Germinal center (tissue), 1 donor: ENCODE data around the gene LACTBL1.
A peak's percentile ranks its signal among the peaks of the same experiment; 100 is the strongest.

Experiments used
- DNase-seq: peaks from one replicate; pipeline ENCODE4 v3.0.0; 2012; ENCODE audit warnings: mixed read lengths, low spot score

Gene LACTBL1

GRCh38 chr1:22944346-22945055 lies 28.2 kb downstream of the LACTBL1 start:
- no peak for DNase-seq

DNA sequence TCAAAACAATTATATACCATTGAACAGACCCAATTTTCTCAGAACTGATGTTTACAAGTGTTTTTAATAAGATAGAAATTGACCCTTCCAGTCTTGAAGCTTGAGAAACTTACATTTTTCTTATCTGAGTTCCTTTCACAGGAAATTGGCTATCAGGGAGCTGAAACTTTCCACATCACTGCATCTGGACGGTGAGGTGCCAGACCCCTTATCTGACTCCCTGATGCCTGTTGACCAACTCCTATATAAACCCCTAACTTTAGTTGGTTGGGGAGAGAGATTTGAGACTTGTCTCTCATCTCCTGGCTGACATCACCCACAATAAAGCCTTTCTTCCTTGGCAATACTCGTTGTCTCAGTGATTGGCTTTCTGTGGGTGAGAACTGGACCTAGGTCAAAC lies 31.4 kb downstream of the LACTBL1 start:
- no peak for DNase-seq

GRCh38 chr1:22936681-22937080 lies 36.0 kb downstream of the LACTBL1 start:
- DNase-seq: no peak

DNA sequence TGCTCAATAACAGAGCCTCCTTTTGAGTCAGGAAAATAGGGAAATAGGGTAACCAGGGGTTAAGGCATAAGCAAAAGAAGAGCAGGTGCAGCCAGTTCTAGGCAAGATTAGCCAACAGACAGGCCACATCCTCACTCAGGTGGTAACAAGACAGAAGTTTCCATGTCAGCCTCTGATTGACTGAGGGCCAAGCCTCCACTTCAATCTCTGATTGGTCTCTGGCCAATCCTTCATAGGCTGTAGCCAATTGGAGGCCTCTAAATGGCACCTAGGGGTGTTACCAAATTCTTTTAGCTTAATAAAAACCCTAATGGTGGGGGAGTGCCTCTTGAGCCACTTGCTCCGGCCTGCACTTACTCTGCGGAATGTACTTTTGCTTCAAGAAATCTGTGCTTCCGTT lies 37.2 kb downstream of the LACTBL1 start:
- no peak for DNase-seq

GRCh38 chr1:22932803-22933470 lies 39.7 kb downstream of the LACTBL1 start:
- DNase-seq: peak; percentile 1

DNA sequence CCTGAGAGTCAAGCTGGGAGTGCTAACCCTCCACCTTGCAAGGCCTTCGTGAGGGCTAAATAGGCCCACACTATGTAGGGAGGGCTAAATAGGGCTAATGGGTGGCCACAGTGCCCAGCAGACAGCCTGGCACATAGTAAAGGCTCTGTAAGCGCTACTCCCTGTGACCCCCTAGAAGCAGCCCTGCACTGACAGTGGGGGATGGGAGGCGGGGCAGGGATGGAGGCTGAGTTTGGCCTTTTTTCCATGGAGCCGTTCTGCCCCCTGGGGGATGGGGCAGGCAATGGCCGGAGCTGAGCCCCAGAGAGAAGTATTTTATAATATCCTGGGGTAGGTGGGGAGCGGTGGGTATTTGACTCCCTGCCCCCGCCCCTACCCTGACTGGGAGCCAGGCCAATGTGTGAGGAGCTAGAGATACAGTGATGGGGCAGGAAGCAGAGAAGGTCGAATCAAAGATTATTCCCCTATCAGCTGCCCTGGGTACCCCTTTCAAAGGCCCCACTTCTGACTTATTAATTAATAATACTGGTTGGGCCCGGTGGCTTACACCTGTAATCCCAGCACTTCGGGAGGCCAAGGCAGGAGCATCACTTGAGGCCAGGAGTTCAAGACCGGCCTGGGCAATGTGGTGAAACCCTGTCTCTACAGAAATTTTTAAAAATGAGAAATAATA lies 42.3 kb downstream of the LACTBL1 start:
- peak; percentile 66 for DNase-seq

DNA sequence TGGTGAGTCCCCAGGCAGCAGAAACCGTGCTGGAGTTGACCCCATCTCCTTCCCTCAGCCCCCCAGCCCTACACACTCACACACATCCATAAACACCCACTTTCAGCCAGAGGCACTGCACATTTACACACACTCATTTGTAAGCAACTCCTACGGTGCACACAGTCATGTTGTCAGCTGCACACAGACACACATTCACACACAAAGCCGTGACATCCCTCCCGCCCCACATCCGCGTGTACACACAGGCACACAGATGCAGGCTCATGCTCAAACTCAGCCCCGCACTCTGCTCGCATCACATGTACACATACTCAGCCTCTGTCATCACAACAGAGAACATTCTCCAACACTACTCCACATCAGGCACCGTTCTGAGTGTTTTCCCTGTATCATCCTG lies 47.6 kb downstream of the LACTBL1 start:
- DNase-seq: no peak

DNA sequence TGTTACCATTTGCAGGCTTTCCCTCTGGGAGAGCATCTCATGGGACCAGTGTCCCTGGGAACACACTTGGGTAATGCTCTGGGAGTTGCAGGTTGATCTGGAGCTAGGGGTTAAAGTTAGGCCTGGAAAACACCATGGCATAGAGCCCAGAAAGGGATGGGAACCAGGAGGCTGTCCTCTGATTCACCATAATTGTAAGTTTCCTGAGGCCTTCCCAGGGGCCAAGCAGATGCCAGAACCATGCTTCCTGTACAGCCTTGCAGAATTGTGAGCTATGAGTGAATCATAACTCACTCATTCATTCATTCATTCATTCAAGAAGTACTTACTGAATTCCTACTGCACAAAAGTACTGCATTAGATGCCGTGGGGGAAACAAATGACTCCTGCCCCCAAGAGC lies 50.0 kb downstream of the LACTBL1 start:
- DNase-seq: no peak

GRCh38 chr1:22921452-22922126 lies 51.1 kb downstream of the LACTBL1 start:
- no peak for DNase-seq

GRCh38 chr1:22920734-22921451 lies 51.8 kb downstream of the LACTBL1 start:
- DNase-seq: no peak

DNA sequence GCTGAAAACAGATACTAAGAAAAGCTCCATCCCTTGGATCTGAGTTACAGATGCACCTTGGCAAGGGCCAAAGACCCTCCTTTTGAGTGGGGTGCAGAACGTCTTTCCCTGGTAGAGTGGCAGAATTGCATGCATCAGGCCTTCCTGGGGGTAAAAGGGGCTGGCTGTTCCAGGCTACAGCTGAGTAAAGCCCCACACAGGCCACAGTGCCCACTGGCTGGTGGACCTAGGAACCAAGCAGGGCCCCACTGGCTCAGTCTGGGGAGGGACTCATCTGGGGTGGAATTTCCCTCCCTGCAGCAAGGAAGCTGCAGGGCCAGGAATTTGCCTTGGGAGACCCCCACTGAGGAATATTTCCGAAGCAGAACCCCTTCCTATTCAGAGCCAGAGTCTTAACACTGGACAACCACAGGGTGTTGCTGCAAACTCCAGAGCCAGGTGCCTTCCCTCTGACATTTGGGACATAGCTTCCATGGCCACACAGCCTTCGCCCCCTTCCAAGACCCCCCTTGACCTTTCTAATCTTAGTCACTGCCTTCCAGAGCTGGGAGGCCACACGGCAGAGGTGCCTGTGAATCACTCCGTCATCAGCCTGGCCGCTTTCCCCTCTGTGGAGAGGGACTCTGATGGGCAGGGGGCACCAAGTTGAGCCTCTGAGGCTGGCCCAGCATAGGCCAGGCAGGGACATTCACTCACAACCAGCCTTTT lies 52.5 kb downstream of the LACTBL1 start:
- no peak for DNase-seq

DNA sequence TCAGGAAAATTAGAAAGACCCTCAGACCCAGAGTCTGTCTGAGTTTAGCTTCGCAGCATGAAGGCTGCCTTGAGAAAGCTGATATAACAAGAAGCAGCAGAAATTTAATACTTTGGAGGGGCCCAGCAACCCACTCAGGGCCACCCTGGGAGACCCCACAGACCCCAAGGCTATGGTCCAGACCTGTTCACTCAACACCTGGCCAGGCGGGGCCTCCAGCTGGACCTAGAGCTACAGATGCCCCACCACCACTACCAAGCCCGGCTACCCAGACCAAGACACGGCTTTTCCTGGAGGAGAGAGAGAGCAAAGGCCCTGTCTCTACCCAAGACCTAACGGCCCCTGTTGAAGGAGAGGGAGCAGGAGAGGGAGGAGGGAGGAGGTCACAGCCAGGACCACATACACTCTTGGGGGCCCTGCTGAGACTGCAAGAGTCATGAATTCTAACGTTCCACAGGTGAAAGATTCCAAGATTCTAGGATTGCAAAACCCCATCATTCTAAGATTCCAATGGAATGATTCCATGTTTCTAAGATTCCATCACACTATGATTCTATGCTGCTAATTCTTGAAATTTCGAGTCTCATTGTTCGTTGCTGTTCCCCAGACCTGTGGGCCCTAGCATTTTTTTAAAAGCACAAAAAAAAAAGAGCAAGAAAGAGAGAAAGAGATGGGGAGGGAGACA lies 53.2 kb downstream of the LACTBL1 start:
- no peak for DNase-seq

- DNase-seq: no peak
These were observed 54.0 kb downstream of the LACTBL1 start for GRCh38 chr1:22918644-22919043.

DNA sequence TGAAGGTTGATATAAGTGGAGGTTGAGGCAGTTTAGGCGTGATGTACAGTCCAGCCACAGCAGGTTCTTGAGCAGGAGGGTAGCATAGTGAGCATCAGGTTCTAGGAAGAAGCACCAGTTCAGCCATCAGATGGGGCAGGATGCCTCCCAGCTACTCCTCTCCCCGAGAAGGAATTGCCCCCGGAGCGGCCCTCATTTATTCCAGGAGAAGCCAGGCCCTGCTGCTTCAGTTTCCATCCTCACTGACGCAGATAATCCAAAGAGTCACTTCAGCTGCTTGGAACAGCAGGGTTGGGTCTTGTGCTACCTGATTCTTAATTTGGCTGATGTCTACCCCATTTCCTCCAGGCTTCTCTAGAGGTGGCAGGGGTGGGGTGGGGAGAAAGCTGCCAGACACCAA lies 54.7 kb downstream of the LACTBL1 start:
- DNase-seq: no peak

GRCh38 chr1:22916471-22916820 lies 56.2 kb downstream of the LACTBL1 start:
- no peak for DNase-seq

- no peak for DNase-seq
These were observed 56.7 kb downstream of the LACTBL1 start for GRCh38 chr1:22915816-22916470.

GRCh38 chr1:22915231-22915630 lies 57.4 kb downstream of the LACTBL1 start:
- DNase-seq: no peak

DNA sequence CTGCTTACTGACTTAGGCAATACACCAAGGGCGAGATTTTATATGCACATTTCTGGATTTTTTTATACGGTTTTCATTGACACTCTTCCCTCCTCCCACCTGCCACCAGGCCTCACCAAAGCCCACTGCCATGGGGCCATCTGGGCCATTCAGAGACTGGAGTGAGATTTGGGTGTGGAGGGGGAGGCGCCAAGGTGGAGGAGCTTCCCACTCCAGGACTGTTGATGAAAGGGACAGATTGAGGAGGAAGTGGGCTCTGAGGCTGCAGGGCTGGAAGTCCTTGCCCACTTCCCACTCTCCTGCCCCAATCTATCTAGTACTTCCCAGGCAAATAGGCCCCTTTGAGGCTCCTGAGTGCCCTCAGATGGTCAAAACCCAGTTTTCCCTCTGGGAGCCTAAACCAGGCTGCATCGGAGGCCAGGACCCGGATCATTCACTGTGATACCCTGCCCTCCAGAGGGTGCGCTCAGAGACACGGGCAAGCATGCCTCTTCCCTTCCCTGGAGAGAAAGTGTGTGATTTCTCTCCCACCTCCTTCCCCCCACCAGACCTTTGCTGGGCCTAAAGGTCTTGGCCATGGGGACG lies 57.9 kb downstream of the LACTBL1 start:
- DNase-seq: no peak

- DNase-seq: no peak
These were observed 58.5 kb downstream of the LACTBL1 start for GRCh38 chr1:22914156-22914555.
